GM12872 (cell line): ENCODE measurements around the gene DLG1.

ENCODE experiments used
- CTCF ChIP-seq: IDR thresholded peaks from 3 replicates; pipeline ENCODE4 v1.5.1; 2011; ENCODE audit warnings: low read depth, mild to moderate bottlenecking, low read length, moderate library complexity; ENCODE audit not compliant: insufficient read depth

The DLG1 gene

GRCh38 chr3:197283045-197283444 is 15.4 kb downstream of the DLG1 start:
- no peak for TF ChIP-seq CTCF

- TF ChIP-seq CTCF: no peak
Observed at GRCh38 chr3:197281849-197282248, 16.6 kb downstream of the DLG1 start.

- TF ChIP-seq CTCF: no peak
Observed at GRCh38 chr3:197280156-197280555, 18.3 kb downstream of the DLG1 start.

- no peak for TF ChIP-seq CTCF
Observed at GRCh38 chr3:197278933-197279332, 19.5 kb downstream of the DLG1 start.

GRCh38 chr3:197276808-197277207 is 21.6 kb downstream of the DLG1 start:
- 0 out of 3 replicates have a peak, but pooled peaks have one; percentile 14 for TF ChIP-seq CTCF

- no peak for TF ChIP-seq CTCF
Observed at GRCh38 chr3:197270558-197271317, 27.7 kb downstream of the DLG1 start.

- no peak for TF ChIP-seq CTCF
Observed at GRCh38 chr3:197269024-197269423, 29.4 kb downstream of the DLG1 start.
